Right lobe of liver (tissue), 4 donors: ENCODE measurements around the gene DTNB.

Experiments used
- POLR2A ChIP-seq: fragments of 450-650 bp; IDR thresholded peaks from one replicate; pipeline ENCODE4 v1.6.1; 2017; ENCODE audit warnings: antibody characterized with exemption, mild to moderate bottlenecking
- TF ChIP-seq, protein P1 (sequence below), 4 donors: fragments of 200-600 bp in 3 of 4; fragments of 450-650 bp in 1 of 4; IDR thresholded peaks; one replicate each; pipeline versions ENCODE4 v1.5.1 to v1.8.0; 2016 to 2022; ENCODE audit warnings: antibody characterized with exemption in 4 of 4, mild to moderate bottlenecking in 2 of 4
- donor health status: DM: no; HTN: no; CAD: no.
- donor health status: DM: no; HTN: no; CAD: no.
- donor health status: DM: no; HTN: yes; CAD: no.

DNA sequence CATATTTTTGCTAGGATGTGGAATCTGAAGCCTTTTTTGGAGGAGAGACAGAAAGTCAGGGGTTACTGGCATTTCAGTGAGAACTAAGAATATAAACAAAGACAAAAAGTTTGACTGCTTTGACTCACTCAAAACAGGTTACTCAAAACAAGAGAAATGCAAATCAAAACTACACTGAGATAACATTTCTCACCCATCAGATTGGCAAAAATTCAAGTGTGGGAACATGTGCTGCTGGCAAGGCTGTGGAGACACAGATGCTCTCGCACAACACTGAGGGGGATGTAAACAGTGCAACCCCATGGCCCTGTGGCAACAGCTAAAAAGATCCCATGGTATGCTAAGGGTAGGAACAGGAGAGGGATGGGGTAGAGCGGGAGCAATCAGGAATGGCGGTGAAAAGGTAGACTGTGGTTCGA is 86.6 kb downstream of the DTNB start:
- TF ChIP-seq, protein P1, sequence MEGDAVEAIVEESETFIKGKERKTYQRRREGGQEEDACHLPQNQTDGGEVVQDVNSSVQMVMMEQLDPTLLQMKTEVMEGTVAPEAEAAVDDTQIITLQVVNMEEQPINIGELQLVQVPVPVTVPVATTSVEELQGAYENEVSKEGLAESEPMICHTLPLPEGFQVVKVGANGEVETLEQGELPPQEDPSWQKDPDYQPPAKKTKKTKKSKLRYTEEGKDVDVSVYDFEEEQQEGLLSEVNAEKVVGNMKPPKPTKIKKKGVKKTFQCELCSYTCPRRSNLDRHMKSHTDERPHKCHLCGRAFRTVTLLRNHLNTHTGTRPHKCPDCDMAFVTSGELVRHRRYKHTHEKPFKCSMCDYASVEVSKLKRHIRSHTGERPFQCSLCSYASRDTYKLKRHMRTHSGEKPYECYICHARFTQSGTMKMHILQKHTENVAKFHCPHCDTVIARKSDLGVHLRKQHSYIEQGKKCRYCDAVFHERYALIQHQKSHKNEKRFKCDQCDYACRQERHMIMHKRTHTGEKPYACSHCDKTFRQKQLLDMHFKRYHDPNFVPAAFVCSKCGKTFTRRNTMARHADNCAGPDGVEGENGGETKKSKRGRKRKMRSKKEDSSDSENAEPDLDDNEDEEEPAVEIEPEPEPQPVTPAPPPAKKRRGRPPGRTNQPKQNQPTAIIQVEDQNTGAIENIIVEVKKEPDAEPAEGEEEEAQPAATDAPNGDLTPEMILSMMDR (IDR thresholded peaks at IDR 0.05): no peak
- no peak for TF ChIP-seq POLR2A
